RWPE1 (cell line): ENCODE data around the gene SELPLG.
"Not testable (repeated sequence)": the region's sequence is repeated elsewhere in the genome, so short reads cannot be mapped to it uniquely, and the experiment has no call there.

Experiments used
- CTCF ChIA-PET: fragments of 350-600 bp; sonication (Branson Sonifier 250); formaldehyde crosslinking; extraction: SDS; loops from one replicate; lab custom pipeline; 2021; lab: Yijun Ruan, JAX
- POLR2A ChIA-PET: fragments of 400-600 bp; formaldehyde crosslinking; extraction: SDS; loops from one replicate; lab custom pipeline; 2020; ENCODE audit warnings: antibody characterized with exemption; ENCODE audit not compliant: low non-redundant PET; lab: Yijun Ruan, JAX
- DNase-seq: peaks from one replicate; pipeline ENCODE4 v3.0.0; 2012; ENCODE audit warnings: low spot score
- H3K27ac ChIP-seq: fragments of 450-650 bp; 2 replicates; pipeline ENCODE4 v1.5.1; 2017
- CTCF ChIP-seq: fragments of 450-650 bp; conservative IDR thresholded peaks from 2 replicates; pipeline ENCODE4 v1.5.1; 2017; ENCODE audit warnings: low read depth, mild to moderate bottlenecking

The SELPLG gene

GRCh38 chr12:108575199-108575912, 58.3 kb downstream of the SELPLG start:
- ChIA-PET CTCF (interaction anchor here (0.6 to 1.0 kb wide), 2 partner anchors 518 to 816 kb away, joined by 4 to 8 read pairs; partner anchors contain the start of gene ALKBH2), POLR2A (no interaction called here)
- TF ChIP-seq CTCF = no peak
- H3K27ac ChIP-seq = no peak overlapping the region
- DNase-seq = no peak

- CTCF ChIA-PET = interaction anchor here (1.0 kb wide), 1 partner anchor 519 kb away, joined by 4 read pairs; the partner anchor contains the start of gene ALKBH2
- DNase-seq, POLR2A ChIA-PET, H3K27ac ChIP-seq: not testable (repeated sequence)
Observed at GRCh38 chr12:108574276-108574675, 59.4 kb downstream of the SELPLG start.

GRCh38 chr12:108573317-108573716, 60.4 kb downstream of the SELPLG start:
- ChIA-PET CTCF (interaction anchor here (0.7 kb wide), 1 partner anchor 17 kb away, joined by 3 read pairs; no protein-coding TSS in a partner anchor), POLR2A (no interaction called here)
- no peak for DNase-seq
- no peak for TF ChIP-seq CTCF
- H3K27ac ChIP-seq = no peak overlapping the region

- CTCF ChIA-PET = interaction anchor here (0.5 to 0.6 kb wide), 2 partner anchors 8 to 305 kb away, joined by 3 to 9 read pairs; no protein-coding TSS in a partner anchor
- POLR2A ChIA-PET = no interaction called here
- no peak for DNase-seq
- TF ChIP-seq CTCF = no peak
- no peak overlapping the region for H3K27ac ChIP-seq
Observed at GRCh38 chr12:108572166-108572790, 61.4 kb downstream of the SELPLG start.
